Activated naive CD4-positive, alpha-beta T cell treated with anti-CD3 and anti-CD28 coated beads for 36 hours (primary cell): ENCODE results near the gene BPGM. TPM values are rescaled to one million over a fixed set of nuclear protein-coding genes. Genes with fewer than 3 reads are reported as not detected.

Experiments
- CTCF ChIA-PET: fragments of 350-600 bp; sonication (Branson Sonifier 250); formaldehyde crosslinking; loops from one replicate; lab custom pipeline; 2021; ENCODE audit warnings: antibody characterized with exemption; lab: Charles Lee
- DNase-seq: peaks from one replicate; pipeline ENCODE4 v3.0.0-alpha.2; 2020
- H3K27ac Mint-ChIP-seq: one replicate; pipeline ENCODE4 v1.8.0; 2021; ENCODE audit warnings: mild to moderate bottlenecking, mixed read lengths
- H3K27me3 Mint-ChIP-seq: one replicate; pipeline ENCODE4 v1.8.0; 2021; ENCODE audit warnings: low read depth, mixed read lengths
- H3K36me3 Mint-ChIP-seq: one replicate; pipeline ENCODE4 v1.8.0; 2021; ENCODE audit warnings: low read depth, mixed read lengths
- H3K4me1 Mint-ChIP-seq: one replicate; pipeline ENCODE4 v1.8.0; 2021; ENCODE audit warnings: low read depth, mixed read lengths
- H3K4me3 Mint-ChIP-seq: one replicate; pipeline ENCODE4 v1.8.0; 2021; ENCODE audit warnings: mild to moderate bottlenecking, moderate library complexity, mixed read lengths
- H3K9me3 Mint-ChIP-seq: one replicate; pipeline ENCODE4 v1.8.0; 2021; ENCODE audit warnings: mixed read lengths
- intact Hi-C: fragments of 100-400 bp; cut with micrococcal nuclease; formaldehyde crosslinking; loops from one replicate; pipeline ENCODE4 v1.15.1; 2023
- total RNA-seq, 2 experiments: library from RNA; stranded (reverse); gene quantifications; one replicate each; pipeline ENCODE4 v1.2.3, GENCODE V29; 2021

Gene BPGM
- total RNA-seq, 2 experiments from 2014 or later = 13.9 to 14.2 TPM

- intact Hi-C loops = loop anchor here (2.0 kb wide), 1 partner anchor 153 kb away; no protein-coding TSS in a partner anchor
- no peak for DNase-seq
- peaks cover 14% of the 10 kb centered on the region for H3K4me1 Mint-ChIP-seq
- CTCF ChIA-PET = interaction anchor here (0.5 to 2.8 kb wide), 5 partner anchors 11 to 262 kb away, joined by 3 to 18 read pairs (median 4); no protein-coding TSS in a partner anchor
- no peaks in the 10 kb centered on the region for H3K36me3 Mint-ChIP-seq
- H3K9me3 Mint-ChIP-seq = no peaks in the 10 kb centered on the region
- no peak overlapping the region for H3K27ac Mint-ChIP-seq
- H3K4me3 Mint-ChIP-seq = no peak overlapping the region
- no peaks in the 10 kb centered on the region for H3K27me3 Mint-ChIP-seq
These were observed 45.1 kb downstream of the BPGM start for GRCh38 chr7:134691546-134692343.

- Mint-ChIP-seq H3K4me1 (peaks cover 14% of the 10 kb centered on the region), H3K36me3 (no peaks in the 10 kb centered on the region), H3K27ac (no peak overlapping the region), H3K4me3 (no peak overlapping the region), H3K9me3 (no peaks in the 10 kb centered on the region), H3K27me3 (no peaks in the 10 kb centered on the region)
- CTCF ChIA-PET = interaction anchor here (0.5 to 1.6 kb wide), 2 partner anchors 11 to 261 kb away, joined by 3 read pairs; no protein-coding TSS in a partner anchor
- no peak for DNase-seq
- intact Hi-C loops = no loop called here
These were observed 45.7 kb downstream of the BPGM start for GRCh38 chr7:134692344-134692705.

- intact Hi-C loops = loop anchor here (1.0 kb wide), 1 partner anchor 18 kb away; no protein-coding TSS in a partner anchor
- DNase-seq = peak; percentile 60
- no peak overlapping the region for H3K4me3 Mint-ChIP-seq
- H3K9me3 Mint-ChIP-seq = no peaks in the 10 kb centered on the region
- peaks cover 14% of the 10 kb centered on the region for H3K4me1 Mint-ChIP-seq
- no peak overlapping the region for H3K27ac Mint-ChIP-seq
- H3K27me3 Mint-ChIP-seq = no peaks in the 10 kb centered on the region
- CTCF ChIA-PET = interaction anchor here (0.9 to 1.6 kb wide), 4 partner anchors 9 to 260 kb away, joined by 3 to 5 read pairs (median 4); no protein-coding TSS in a partner anchor
- no peaks in the 10 kb centered on the region for H3K36me3 Mint-ChIP-seq
These were observed 46.6 kb downstream of the BPGM start for GRCh38 chr7:134693256-134693655.

- Mint-ChIP-seq H3K27ac (no peak overlapping the region), H3K9me3 (no peaks in the 10 kb centered on the region), H3K4me3 (no peak overlapping the region), H3K4me1 (peaks cover 14% of the 10 kb centered on the region), H3K27me3 (no peaks in the 10 kb centered on the region), H3K36me3 (no peaks in the 10 kb centered on the region)
- CTCF ChIA-PET = interaction anchor here (1.4 kb wide), 1 partner anchor 8 kb away, joined by 5 read pairs; no protein-coding TSS in a partner anchor
- intact Hi-C loops = no loop called here
- no peak for DNase-seq
These were observed 47.6 kb downstream of the BPGM start for GRCh38 chr7:134694299-134694698.

- DNase-seq = no peak
- Mint-ChIP-seq H3K27me3 (no peaks in the 10 kb centered on the region), H3K27ac (no peak overlapping the region), H3K36me3 (no peaks in the 10 kb centered on the region), H3K4me1 (peaks cover 14% of the 10 kb centered on the region), H3K9me3 (no peaks in the 10 kb centered on the region), H3K4me3 (no peak overlapping the region)
- intact Hi-C loops = no loop called here
- CTCF ChIA-PET = interaction anchor here (0.7 to 1.0 kb wide), 3 partner anchors 11 to 31 kb away, joined by 3 to 7 read pairs (median 3); no protein-coding TSS in a partner anchor
These were observed 48.1 kb downstream of the BPGM start for GRCh38 chr7:134694767-134695166.

GRCh38 chr7:134695321-134695860, 48.7 kb downstream of the BPGM start:
- Mint-ChIP-seq H3K27ac (no peak overlapping the region), H3K27me3 (no peaks in the 10 kb centered on the region), H3K4me3 (no peak overlapping the region), H3K4me1 (peaks cover 10% of the 10 kb centered on the region), H3K9me3 (no peaks in the 10 kb centered on the region), H3K36me3 (no peaks in the 10 kb centered on the region)
- no peak for DNase-seq
- intact Hi-C loops = no loop called here
- CTCF ChIA-PET = interaction anchor here (0.6 to 1.0 kb wide), 4 partner anchors 12 to 302 kb away, joined by 3 to 7 read pairs (median 3); no protein-coding TSS in a partner anchor

GRCh38 chr7:134696261-134696660, 49.6 kb downstream of the BPGM start:
- H3K27me3 Mint-ChIP-seq = no peaks in the 10 kb centered on the region
- H3K36me3 Mint-ChIP-seq = no peaks in the 10 kb centered on the region
- H3K9me3 Mint-ChIP-seq = no peaks in the 10 kb centered on the region
- DNase-seq = no peak
- no peak overlapping the region for H3K4me3 Mint-ChIP-seq
- intact Hi-C loops = no loop called here
- H3K27ac Mint-ChIP-seq = no peak overlapping the region
- CTCF ChIA-PET = interaction anchor here (0.6 to 1.4 kb wide), 2 partner anchors 20 to 301 kb away, joined by 3 read pairs; no protein-coding TSS in a partner anchor
- peaks cover 10% of the 10 kb centered on the region for H3K4me1 Mint-ChIP-seq

GRCh38 chr7:134697205-134697886, 50.7 kb downstream of the BPGM start:
- H3K27me3 Mint-ChIP-seq = no peaks in the 10 kb centered on the region

GRCh38 chr7:134698481-134698880, 51.8 kb downstream of the BPGM start:
- CTCF ChIA-PET = interaction anchor here (1.0 kb wide), 1 partner anchor 9 kb away, joined by 4 read pairs; no protein-coding TSS in a partner anchor

More at GRCh38 chr7:134697205-134697886, 50.7 kb downstream of the BPGM start:
- Mint-ChIP-seq H3K27ac (no peak overlapping the region), H3K4me3 (no peak overlapping the region), H3K36me3 (no peaks in the 10 kb centered on the region), H3K4me1 (peaks cover 8% of the 10 kb centered on the region), H3K9me3 (no peaks in the 10 kb centered on the region)
- CTCF ChIA-PET = interaction anchor here (1.0 to 1.4 kb wide), 2 partner anchors 8 to 19 kb away, joined by 3 to 4 read pairs; no protein-coding TSS in a partner anchor
- intact Hi-C loops = no loop called here
- no peak for DNase-seq

GRCh38 chr7:134699021-134699818, 52.6 kb downstream of the BPGM start:
- H3K27ac Mint-ChIP-seq = no peak overlapping the region
- no peak for DNase-seq
- no peaks in the 10 kb centered on the region for H3K4me1 Mint-ChIP-seq
- intact Hi-C loops = no loop called here
- H3K27me3 Mint-ChIP-seq = no peaks in the 10 kb centered on the region
- H3K9me3 Mint-ChIP-seq = no peaks in the 10 kb centered on the region
- CTCF ChIA-PET = interaction anchor here (0.5 to 7.1 kb wide), 3 partner anchors 15 to 94 kb away, joined by 4 to 88 read pairs (median 6); no protein-coding TSS in a partner anchor
- no peak overlapping the region for H3K4me3 Mint-ChIP-seq
- H3K36me3 Mint-ChIP-seq = no peaks in the 10 kb centered on the region

More at GRCh38 chr7:134698481-134698880, 51.8 kb downstream of the BPGM start:
- Mint-ChIP-seq H3K27me3 (no peaks in the 10 kb centered on the region), H3K27ac (no peak overlapping the region), H3K36me3 (no peaks in the 10 kb centered on the region), H3K4me1 (no peaks in the 10 kb centered on the region), H3K4me3 (no peak overlapping the region), H3K9me3 (no peaks in the 10 kb centered on the region)
- intact Hi-C loops = no loop called here
- DNase-seq = no peak

- Mint-ChIP-seq H3K4me1 (no peaks in the 10 kb centered on the region), H3K27me3 (no peaks in the 10 kb centered on the region), H3K4me3 (no peak overlapping the region), H3K9me3 (no peaks in the 10 kb centered on the region), H3K36me3 (no peaks in the 10 kb centered on the region), H3K27ac (no peak overlapping the region)
- intact Hi-C loops = no loop called here
- DNase-seq = no peak
- CTCF ChIA-PET = interaction anchor here (2.5 to 7.1 kb wide), 2 partner anchors 68 to 94 kb away, joined by 6 to 88 read pairs; no protein-coding TSS in a partner anchor
These were observed 53.2 kb downstream of the BPGM start for GRCh38 chr7:134699899-134700298.
